Nucleus accumbens (tissue), 56 donors: Measurements from ENCODE around the gene PTPRN2.
A peak's percentile ranks its signal among the peaks of the same experiment; 100 is the strongest.
"Not testable (repeated sequence)": the region's sequence is repeated elsewhere in the genome, so short reads cannot be mapped to it uniquely, and the experiment has no call there.

ENCODE experiments used
- DNase-seq, 56 donors: peaks; one replicate each; lab custom pipeline; 2025; lab: John Stamatoyannopoulos, UW

Gene PTPRN2

GRCh38 chr7:158301207-158301606 is 286.4 kb downstream of the PTPRN2 start:
- peak in 6 of 56 donors; percentile 17 to 30 (median 24) for DNase-seq

- peak in 4 of 56 donors; percentile 17 to 49 (median 40) for DNase-seq
These were observed 287.2 kb downstream of the PTPRN2 start for GRCh38 chr7:158300427-158300826.

GRCh38 chr7:158299607-158300006 is 288.0 kb downstream of the PTPRN2 start:
- DNase-seq, result no peak

- DNase-seq, result no peak
These were observed 290.9 kb downstream of the PTPRN2 start for GRCh38 chr7:158296798-158297104.

GRCh38 chr7:158295966-158296797 is 291.4 kb downstream of the PTPRN2 start:
- DNase-seq, result no peak

- not testable (repeated sequence) for DNase-seq
These were observed 293.0 kb downstream of the PTPRN2 start for GRCh38 chr7:158294468-158295215.

- DNase-seq, result no peak
These were observed 294.7 kb downstream of the PTPRN2 start for GRCh38 chr7:158292948-158293347.

GRCh38 chr7:158291998-158292397 is 295.6 kb downstream of the PTPRN2 start:
- no peak for DNase-seq

- DNase-seq, result no peak
These were observed 297.7 kb downstream of the PTPRN2 start for GRCh38 chr7:158289761-158290523.

- no peak for DNase-seq
These were observed 298.4 kb downstream of the PTPRN2 start for GRCh38 chr7:158289231-158289630.

- DNase-seq, result no peak
These were observed 301.4 kb downstream of the PTPRN2 start for GRCh38 chr7:158286210-158286609.

GRCh38 chr7:158285383-158285770 is 302.2 kb downstream of the PTPRN2 start:
- no peak for DNase-seq

- DNase-seq, result no peak
These were observed 302.8 kb downstream of the PTPRN2 start for GRCh38 chr7:158284617-158285382.

- peak in 6 of 56 donors; percentile 14 to 32 (median 21) for DNase-seq
These were observed 303.5 kb downstream of the PTPRN2 start for GRCh38 chr7:158284121-158284520.

- no peak for DNase-seq
These were observed 304.3 kb downstream of the PTPRN2 start for GRCh38 chr7:158283016-158283974.

- no peak for DNase-seq
These were observed 305.1 kb downstream of the PTPRN2 start for GRCh38 chr7:158282461-158283001.

- no peak for DNase-seq
These were observed 306.2 kb downstream of the PTPRN2 start for GRCh38 chr7:158281441-158281840.

- no peak for DNase-seq
These were observed 307.0 kb downstream of the PTPRN2 start for GRCh38 chr7:158280448-158281144.
